ENCODE data around the gene RAPGEF2.
"Not testable (repeated sequence)": the region's sequence is repeated elsewhere in the genome, so short reads cannot be mapped to it uniquely, and the experiment has no call there.

Gene RAPGEF2

DNA sequence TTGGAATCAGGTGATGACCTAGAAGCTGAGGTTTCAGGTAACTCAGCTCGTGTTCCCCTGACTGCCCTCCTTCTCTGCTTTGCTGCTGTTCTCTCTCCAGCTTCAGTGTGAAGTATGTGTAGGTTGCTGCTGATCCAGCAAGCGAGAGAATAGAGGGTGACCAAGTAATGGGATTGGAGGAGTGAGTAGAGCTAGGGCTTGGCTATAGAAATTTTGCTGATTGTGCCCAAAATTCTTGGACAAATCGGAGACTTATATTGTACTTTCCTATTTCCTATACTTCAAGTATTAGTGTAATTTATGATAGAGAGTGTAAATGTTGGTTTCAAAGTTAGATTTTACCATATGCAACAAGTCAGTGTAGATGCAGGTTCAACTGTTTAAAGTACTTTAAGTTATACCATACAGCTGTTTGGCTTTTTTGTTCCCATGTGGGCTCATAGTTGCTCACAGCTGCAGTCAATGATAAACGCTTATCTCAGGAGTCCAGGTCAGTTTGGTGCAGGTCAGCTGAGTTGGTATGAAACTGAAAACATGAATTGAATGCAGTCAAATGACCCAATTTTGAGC is 48.0 kb downstream of the RAPGEF2 start:
- H3K4me3 Mint-ChIP-seq = no peak overlapping the region
- peaks cover 16 to 29% of the 10 kb centered on the region in 2 donors for H3K4me1 Mint-ChIP-seq
- no peak for ATAC-seq (replicated peaks)
- no peak for DNase-seq
- H3K27ac Mint-ChIP-seq = no peak overlapping the region
- no peaks in the 10 kb centered on the region for H3K27me3 Mint-ChIP-seq
- no peaks in the 10 kb centered on the region for H3K9me3 Mint-ChIP-seq
- H3K36me3 Mint-ChIP-seq = peaks cover 0 to 5% of the 10 kb centered on the region in 2 donors

DNA sequence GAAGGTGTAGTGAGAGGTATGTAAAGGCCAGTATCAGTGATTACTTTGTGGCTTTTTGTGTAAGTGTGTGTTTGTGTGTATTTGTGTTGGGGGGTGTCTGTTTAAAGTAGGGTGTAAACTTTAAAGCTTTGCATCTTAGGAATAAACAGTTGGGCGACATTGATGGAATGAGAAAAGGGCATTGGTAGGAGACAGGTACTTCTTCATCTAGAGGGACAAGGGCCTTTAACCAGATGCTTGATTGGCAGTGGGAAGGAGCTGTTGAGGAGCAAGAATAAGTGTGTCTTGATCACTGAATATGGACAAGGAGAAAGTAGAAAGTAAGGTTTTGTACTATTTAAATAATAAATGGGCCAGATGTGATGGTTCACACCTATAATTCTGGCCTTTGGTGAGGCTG is 48.8 kb downstream of the RAPGEF2 start:
- H3K9me3 Mint-ChIP-seq = no peaks in the 10 kb centered on the region
- no peak for DNase-seq
- H3K4me1 Mint-ChIP-seq = peaks cover 19 to 27% of the 10 kb centered on the region in 2 donors
- no peak for ATAC-seq (replicated peaks)
- peaks cover 0 to 5% of the 10 kb centered on the region in 2 donors for H3K36me3 Mint-ChIP-seq
- H3K27ac Mint-ChIP-seq = no peak overlapping the region
- no peaks in the 10 kb centered on the region for H3K27me3 Mint-ChIP-seq
- no peak overlapping the region for H3K4me3 Mint-ChIP-seq

DNA sequence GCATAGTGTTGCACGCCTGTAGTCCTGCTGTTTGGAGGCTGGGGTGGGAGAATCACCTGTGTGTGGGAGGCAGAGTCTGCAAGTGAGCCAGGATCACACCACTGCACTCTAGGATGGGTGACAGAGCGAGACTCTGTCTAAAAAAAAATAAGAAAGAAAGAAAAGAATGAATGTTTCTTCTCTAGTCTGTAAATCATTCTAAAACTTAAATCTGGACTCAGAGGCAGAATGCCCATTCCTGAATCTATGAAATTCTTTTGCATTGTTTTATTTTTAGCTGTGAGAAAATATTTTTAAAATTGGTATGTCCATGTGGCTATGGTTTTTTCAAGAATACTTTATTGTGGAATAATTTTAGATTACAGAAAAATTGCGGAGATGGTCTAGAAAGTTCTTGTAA is 49.3 kb downstream of the RAPGEF2 start:
- Mint-ChIP-seq H3K36me3 (peaks cover 0 to 5% of the 10 kb centered on the region in 2 donors), H3K27ac (no peak overlapping the region), H3K9me3 (no peaks in the 10 kb centered on the region), H3K27me3 (no peaks in the 10 kb centered on the region), H3K4me3 (no peak overlapping the region), H3K4me1 (peaks cover 22% of the 10 kb centered on the region in 2 donors)
- no peak for ATAC-seq (replicated peaks)
- no peak for DNase-seq

DNA sequence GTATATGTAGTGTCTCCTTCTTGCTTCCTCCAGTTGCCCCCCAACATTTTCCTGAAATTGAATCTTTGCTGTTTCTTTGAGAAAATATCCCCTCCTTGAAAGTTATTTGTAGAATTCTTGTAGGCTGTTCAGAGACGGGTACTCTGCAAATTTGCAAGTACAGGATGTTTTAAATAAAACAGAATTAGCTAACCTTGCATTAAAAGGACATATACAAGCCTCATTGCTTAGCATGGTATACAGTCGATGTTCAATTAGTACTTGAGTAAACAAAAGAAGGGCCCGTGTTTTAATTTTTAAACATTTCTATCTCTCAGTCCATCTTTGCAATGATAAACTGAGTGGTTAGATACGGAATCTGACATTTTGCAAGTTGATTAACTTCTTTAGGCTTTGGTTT is 50.8 kb downstream of the RAPGEF2 start:
- ATAC-seq (replicated peaks) (no peak), DNase-seq (no peak)
- H3K4me3 Mint-ChIP-seq = no peak overlapping the region
- no peaks in the 10 kb centered on the region for H3K27me3 Mint-ChIP-seq
- peaks cover 0 to 5% of the 10 kb centered on the region in 2 donors for H3K36me3 Mint-ChIP-seq
- H3K4me1 Mint-ChIP-seq = peaks cover 24 to 28% of the 10 kb centered on the region in 2 donors
- no peak overlapping the region for H3K27ac Mint-ChIP-seq
- no peaks in the 10 kb centered on the region for H3K9me3 Mint-ChIP-seq

DNA sequence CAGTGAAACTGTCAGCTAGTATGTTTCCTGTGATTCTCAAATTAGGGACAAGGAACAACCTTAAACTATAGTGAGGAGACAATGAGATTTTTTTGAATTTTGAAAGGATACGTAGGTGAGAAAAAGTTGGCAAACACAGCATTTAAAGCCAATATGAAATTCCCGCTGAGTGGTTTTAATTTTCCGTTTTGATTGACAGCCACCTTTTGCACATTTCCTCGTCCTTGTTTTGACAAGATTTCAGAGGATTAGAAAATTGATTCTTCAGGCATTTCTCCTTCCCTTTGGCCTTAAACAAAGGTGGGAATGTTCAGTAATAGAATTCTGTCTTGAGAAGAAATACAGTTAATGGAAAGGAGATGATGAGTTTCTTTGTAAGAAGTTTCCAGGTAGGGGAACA is 52.2 kb downstream of the RAPGEF2 start:
- H3K4me3 Mint-ChIP-seq = no peak overlapping the region
- no peak for ATAC-seq (replicated peaks)
- H3K27ac Mint-ChIP-seq = no peak overlapping the region

DNA sequence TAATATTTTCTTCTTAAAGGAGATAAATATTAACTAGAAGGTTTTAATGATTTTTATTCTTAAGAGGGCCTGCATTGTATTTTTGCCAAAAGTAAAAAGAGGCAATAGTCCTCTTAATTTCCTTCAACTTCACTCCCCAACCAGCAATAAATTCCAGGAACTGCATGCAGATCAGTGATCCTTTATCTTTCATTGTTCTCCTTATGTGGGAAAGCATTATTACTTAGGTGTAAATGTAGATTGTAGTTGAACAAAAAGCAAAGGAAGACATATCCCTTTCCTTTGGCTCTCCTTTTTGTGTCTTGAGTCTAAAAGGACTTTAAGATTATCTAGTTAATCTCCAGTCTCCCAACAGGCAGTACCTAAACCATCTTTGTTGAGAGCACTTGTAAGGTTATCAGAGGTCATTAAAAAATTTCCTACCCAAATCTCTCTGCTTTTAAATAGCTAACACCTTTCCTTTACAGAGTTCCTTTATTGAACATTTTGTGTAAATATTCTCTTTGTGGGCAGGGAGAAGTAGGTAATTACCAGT is 55.3 kb downstream of the RAPGEF2 start:
- Mint-ChIP-seq H3K27me3 (no peaks in the 10 kb centered on the region), H3K4me3 (no peak overlapping the region), H3K4me1 (peaks cover 11 to 13% of the 10 kb centered on the region in 2 donors), H3K27ac (no peak overlapping the region), H3K9me3 (no peaks in the 10 kb centered on the region), H3K36me3 (no peaks in the 10 kb centered on the region)
- DNase-seq (no peak), ATAC-seq (replicated peaks) (no peak)

More for the DNA sequence above, 52.2 kb downstream of the RAPGEF2 start:
- DNase-seq = no peak
- Mint-ChIP-seq H3K9me3 (no peaks in the 10 kb centered on the region), H3K27me3 (no peaks in the 10 kb centered on the region), H3K4me1 (peaks cover 24 to 28% of the 10 kb centered on the region in 2 donors), H3K36me3 (peaks cover 0 to 5% of the 10 kb centered on the region in 2 donors)

DNA sequence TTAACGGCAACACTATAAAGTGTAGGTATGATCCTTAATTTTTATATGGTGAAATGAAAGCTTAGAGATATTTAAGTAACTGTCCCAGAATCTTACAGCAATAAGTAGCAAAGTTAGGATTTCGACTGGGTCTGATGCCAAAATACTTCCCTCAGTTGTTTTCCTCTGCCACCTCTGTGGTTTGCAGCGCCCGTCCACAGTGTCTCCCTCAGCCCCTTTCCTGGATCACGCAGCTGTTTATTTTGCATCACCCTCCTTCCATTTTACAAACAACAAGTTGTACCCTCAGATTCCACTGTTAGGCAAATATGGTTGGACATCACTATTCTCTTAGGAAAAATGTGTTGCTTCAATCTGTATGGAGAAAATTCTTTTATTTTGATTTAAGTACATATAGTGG is 56.1 kb downstream of the RAPGEF2 start:
- no peaks in the 10 kb centered on the region for H3K27me3 Mint-ChIP-seq
- H3K4me1 Mint-ChIP-seq = peaks cover 11 to 13% of the 10 kb centered on the region in 2 donors
- H3K9me3 Mint-ChIP-seq = no peaks in the 10 kb centered on the region
- H3K27ac Mint-ChIP-seq = no peak overlapping the region
- H3K4me3 Mint-ChIP-seq = no peak overlapping the region
- ATAC-seq (replicated peaks) (no peak), DNase-seq (no peak)
- H3K36me3 Mint-ChIP-seq = no peaks in the 10 kb centered on the region

DNA sequence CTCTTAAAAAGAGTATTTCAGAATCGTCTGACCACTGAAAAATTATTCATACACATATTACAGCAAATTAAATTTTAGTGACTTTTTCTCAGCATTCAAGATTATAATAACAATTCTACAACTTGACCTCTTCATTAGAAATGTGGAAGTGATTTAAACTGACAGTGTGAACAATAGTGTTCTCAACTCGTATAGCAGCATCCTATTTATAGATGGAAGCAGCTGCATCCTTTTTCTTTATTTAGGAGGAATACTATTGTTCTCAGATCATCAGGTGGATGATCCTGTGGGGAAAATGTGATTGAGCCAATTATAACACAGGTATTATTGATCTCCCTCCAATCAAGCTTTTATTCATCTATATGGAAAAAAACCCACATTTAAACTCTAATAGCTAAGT is 56.7 kb downstream of the RAPGEF2 start:
- peaks cover 11 to 13% of the 10 kb centered on the region in 2 donors for H3K4me1 Mint-ChIP-seq
- no peaks in the 10 kb centered on the region for H3K27me3 Mint-ChIP-seq
- no peaks in the 10 kb centered on the region for H3K9me3 Mint-ChIP-seq
- no peak overlapping the region for H3K27ac Mint-ChIP-seq
- no peaks in the 10 kb centered on the region for H3K36me3 Mint-ChIP-seq
- DNase-seq = no peak
- H3K4me3 Mint-ChIP-seq = no peak overlapping the region
- no peak for ATAC-seq (replicated peaks)

DNA sequence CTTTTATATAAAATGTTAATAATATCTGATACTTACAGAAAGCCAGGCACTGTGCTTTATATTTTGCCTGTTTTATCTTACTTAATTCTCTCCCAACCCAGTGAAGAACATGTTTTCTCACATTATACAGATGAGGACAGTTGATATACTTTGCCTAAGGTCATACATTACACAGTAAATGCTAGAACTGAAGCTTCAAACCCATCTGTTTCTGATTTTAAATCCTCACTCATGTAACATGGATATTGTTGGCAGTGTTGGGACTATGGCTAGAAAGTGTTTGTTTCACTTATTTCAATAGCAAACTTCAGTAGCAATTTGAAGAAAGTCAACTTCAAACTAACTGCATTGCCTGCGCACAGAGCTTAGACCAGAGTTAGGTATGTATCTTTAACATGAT is 57.4 kb downstream of the RAPGEF2 start:
- DNase-seq (no peak), ATAC-seq (replicated peaks) (no peak)
- H3K36me3 Mint-ChIP-seq = no peaks in the 10 kb centered on the region
- H3K27ac Mint-ChIP-seq = no peak overlapping the region
- H3K4me3 Mint-ChIP-seq = no peak overlapping the region
- no peaks in the 10 kb centered on the region for H3K9me3 Mint-ChIP-seq
- no peaks in the 10 kb centered on the region for H3K27me3 Mint-ChIP-seq
- peaks cover 11 to 12% of the 10 kb centered on the region in 2 donors for H3K4me1 Mint-ChIP-seq

DNA sequence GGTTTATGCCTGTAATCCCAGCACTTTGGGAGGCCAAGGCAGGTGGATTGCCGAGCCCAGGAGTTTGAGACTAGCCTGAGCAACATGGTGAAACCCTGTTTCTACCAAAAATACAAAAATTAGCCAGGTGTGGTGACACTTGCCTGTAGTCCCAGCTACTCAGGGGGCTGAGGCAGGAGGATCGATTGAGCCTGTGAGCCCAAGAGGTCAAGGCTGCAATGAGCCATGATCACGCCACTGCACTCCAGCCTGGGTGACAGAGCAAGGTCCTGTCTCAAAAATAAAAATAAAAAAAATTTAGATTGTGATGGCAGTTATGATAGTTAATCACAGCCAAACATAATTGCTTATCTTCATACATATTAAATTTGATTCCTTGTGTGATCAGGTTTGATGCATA is 58.6 kb downstream of the RAPGEF2 start:
- ATAC-seq (replicated peaks); H3K27ac Mint-ChIP-seq; H3K27me3 Mint-ChIP-seq; H3K9me3 Mint-ChIP-seq; H3K4me3 Mint-ChIP-seq; H3K36me3 Mint-ChIP-seq; DNase-seq: not testable (repeated sequence)
- H3K4me1 Mint-ChIP-seq = peaks cover 10 to 16% of the 10 kb centered on the region in 2 donors

DNA sequence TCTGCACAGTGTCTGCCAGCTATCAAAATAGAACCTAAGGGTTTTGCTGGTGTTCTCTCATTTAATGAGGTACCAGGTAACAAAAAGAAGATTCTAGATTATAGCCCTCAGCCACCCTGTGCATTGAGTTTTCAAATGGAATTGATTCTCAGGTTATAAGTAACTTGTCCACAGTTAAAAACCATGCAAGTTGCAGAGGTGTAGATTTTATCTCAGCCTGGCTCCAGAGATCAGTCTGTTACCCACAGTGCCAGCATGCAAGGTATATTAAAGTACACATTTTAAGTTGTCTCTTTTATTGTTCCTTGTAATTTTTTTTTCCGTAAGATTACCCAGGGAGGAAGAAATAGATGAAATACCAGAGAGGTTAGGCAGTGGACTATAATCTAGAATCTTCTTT is 59.7 kb downstream of the RAPGEF2 start:
- ATAC-seq (replicated peaks) (no peak), DNase-seq (no peak)
- H3K4me1 Mint-ChIP-seq = peaks cover 12 to 22% of the 10 kb centered on the region in 2 donors
- H3K36me3 Mint-ChIP-seq = peaks cover 4 to 5% of the 10 kb centered on the region in 2 donors
- no peak overlapping the region for H3K27ac Mint-ChIP-seq
- H3K4me3 Mint-ChIP-seq = no peak overlapping the region
- H3K9me3 Mint-ChIP-seq = peaks cover 0 to 2% of the 10 kb centered on the region in 2 donors
- peaks cover 0 to 8% of the 10 kb centered on the region in 2 donors for H3K27me3 Mint-ChIP-seq

DNA sequence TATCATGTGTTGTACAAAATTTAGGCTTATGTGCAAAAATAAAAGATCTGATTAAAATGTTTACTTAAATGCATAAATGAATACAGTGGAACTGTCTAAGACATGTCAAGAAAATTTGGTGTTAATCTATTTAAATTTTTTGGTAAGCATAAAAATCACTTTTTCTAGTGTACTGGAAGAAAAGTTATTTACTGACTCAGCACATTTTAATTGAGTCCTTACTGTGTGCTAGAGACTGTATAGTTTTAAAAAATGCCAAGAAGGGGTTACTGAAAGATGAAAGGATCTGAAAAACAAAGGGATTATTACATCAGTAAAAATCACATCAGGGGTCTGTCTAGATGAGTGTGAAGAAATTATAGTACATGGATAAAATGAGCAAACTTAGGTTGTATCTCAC is 60.6 kb downstream of the RAPGEF2 start:
- peaks cover 0 to 8% of the 10 kb centered on the region in 2 donors for H3K27me3 Mint-ChIP-seq
- ATAC-seq (replicated peaks) (no peak), DNase-seq (no peak)
- H3K4me1 Mint-ChIP-seq = peaks cover 12 to 21% of the 10 kb centered on the region in 2 donors
- peaks cover 0 to 2% of the 10 kb centered on the region in 2 donors for H3K9me3 Mint-ChIP-seq
- no peak overlapping the region for H3K27ac Mint-ChIP-seq
- no peak overlapping the region for H3K4me3 Mint-ChIP-seq
- peaks cover 4 to 5% of the 10 kb centered on the region in 2 donors for H3K36me3 Mint-ChIP-seq

DNA sequence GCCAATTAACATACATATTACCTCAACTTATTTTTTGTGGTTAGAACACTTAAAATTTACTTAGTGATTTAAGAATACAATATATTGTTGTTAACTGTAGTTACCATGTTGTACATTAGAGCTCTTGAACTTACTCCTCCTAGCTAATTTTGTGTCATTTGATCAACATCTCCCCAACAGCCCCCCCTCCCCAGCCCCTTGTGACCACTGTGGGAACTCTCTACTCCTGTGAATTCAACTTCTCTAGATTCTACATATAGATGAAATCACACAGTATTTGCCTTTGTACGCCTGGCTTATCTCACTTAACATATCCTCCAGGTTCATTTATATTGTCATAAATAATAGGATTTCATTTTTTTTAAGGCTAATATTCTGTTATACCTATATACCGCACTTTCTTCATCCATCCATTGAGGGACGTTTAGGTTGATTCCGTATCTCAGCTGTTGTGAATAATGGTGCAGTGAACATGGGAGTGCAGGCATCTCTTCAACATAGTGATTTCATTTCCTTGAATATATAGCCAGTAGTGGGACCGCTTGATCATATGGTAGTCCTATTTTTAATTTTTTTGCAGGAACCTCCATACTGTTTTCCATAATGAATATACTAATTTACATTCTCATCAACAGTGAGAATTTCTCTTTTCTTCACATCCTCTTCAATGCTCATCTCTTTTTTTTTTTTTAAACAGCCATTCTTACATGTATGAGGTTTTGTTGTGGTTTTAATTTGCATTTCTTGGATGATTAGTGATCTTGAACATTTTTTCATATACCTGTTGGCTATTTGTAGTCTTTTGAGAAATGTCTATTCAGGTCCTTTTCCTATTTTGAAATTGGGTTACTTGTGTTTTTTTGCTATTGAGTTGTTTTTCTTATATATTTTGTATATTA is 66.8 kb downstream of the RAPGEF2 start:
- Mint-ChIP-seq H3K36me3 (peaks cover 4 to 5% of the 10 kb centered on the region in 2 donors), H3K4me3 (no peak overlapping the region), H3K27ac (no peak overlapping the region), H3K9me3 (peaks cover 0 to 2% of the 10 kb centered on the region in 2 donors), H3K4me1 (peaks cover 30 to 59% of the 10 kb centered on the region in 2 donors), H3K27me3 (peaks cover 0 to 8% of the 10 kb centered on the region in 2 donors)
- DNase-seq (no peak), ATAC-seq (replicated peaks) (no peak)

DNA sequence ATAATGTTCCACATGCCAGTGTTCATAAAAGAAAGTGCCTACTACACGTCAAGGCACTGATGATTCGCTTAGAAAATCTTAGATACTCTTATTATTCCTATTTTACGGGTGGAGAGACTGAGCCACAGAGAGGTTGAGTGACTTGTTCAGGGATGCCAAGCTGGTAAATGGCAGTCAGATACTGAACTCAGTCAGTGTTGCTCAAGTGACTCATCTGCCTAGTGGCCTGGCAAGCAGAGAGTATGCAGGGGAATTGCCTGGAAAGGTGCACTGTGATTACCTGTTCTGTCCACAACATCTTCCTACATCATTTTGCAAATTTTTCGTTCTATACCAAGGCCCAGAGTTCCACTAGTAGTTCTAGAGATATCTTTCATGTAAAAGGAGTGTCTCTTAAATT is 68.4 kb downstream of the RAPGEF2 start:
- H3K27me3 Mint-ChIP-seq = peaks cover 6 to 17% of the 10 kb centered on the region in 2 donors
- H3K4me1 Mint-ChIP-seq = peaks cover 37 to 66% of the 10 kb centered on the region in 2 donors
- DNase-seq (no peak), ATAC-seq (replicated peaks) (peak; percentile 63 to 74)
- H3K4me3 Mint-ChIP-seq = no peak overlapping the region
- peaks cover 0 to 2% of the 10 kb centered on the region in 2 donors for H3K9me3 Mint-ChIP-seq
- peaks cover 4 to 5% of the 10 kb centered on the region in 2 donors for H3K36me3 Mint-ChIP-seq
- H3K27ac Mint-ChIP-seq = no peak overlapping the region

Data from stimulated activated naive B cell treated with anti-CD40 and anti-IgM and Interleukin-4, amounts not matched to agents 10 μg/mL and 1 μg/mL and 100 μg/mL, for 72 hours (primary cell).